GM12878 (cell line): ENCODE measurements around the gene SEMA4F.

ENCODE experiments used
- CTCF ChIP-seq, 3 experiments: IDR thresholded peaks in 2 of 3; conservative IDR thresholded peaks in 1 of 3; 2 replicates each; pipeline ENCODE4 v1.5.1; 2011; ENCODE audit warnings: low read depth in 3 of 3, low read length in 3 of 3, mild to moderate bottlenecking in 3 of 3, control low read depth in 2 of 3, moderate library complexity in 2 of 3, inconsistent platforms in 1 of 3, mixed read lengths in 1 of 3; ENCODE audit not compliant: control insufficient read depth in 2 of 3, insufficient read depth in 1 of 3; ENCODE audit errors: extremely low read depth in 1 of 3
- EP300 ChIP-seq, 2 experiments: fragments of 150-350 bp in 1 of 2; IDR thresholded peaks; 2 replicates each; pipeline ENCODE4 v1.6.1; 2011 to 2012; ENCODE audit warnings: low read depth in 2 of 2, low read length in 2 of 2, borderline replicate concordance in 1 of 2, improper control_type of control experiment in 1 of 2, inconsistent platforms in 1 of 2; ENCODE audit not compliant: control insufficient read depth in 1 of 2
- KDM1A ChIP-seq: fragments of 200-600 bp; sonication (generic); IDR thresholded peaks from 2 replicates; pipeline ENCODE4 v1.6.1; 2016; ENCODE audit warnings: borderline replicate concordance
- MXI1 ChIP-seq: fragments of 150-350 bp; IDR thresholded peaks from 2 replicates; pipeline ENCODE4 v1.6.1; 2011; ENCODE audit warnings: low read depth, mild to moderate bottlenecking, inconsistent platforms, low read length, improper control_type of control experiment
- NRF1 ChIP-seq: conservative IDR thresholded peaks from 2 replicates; pipeline ENCODE4 v1.6.1; 2011; ENCODE audit warnings: mild to moderate bottlenecking, low read depth, low read length, improper control_type of control experiment
- YY1 ChIP-seq: IDR thresholded peaks from 2 replicates; pipeline ENCODE4 v1.6.1; 2011; ENCODE audit warnings: low read depth, mild to moderate bottlenecking, low read length
- TF ChIP-seq, protein P1 (sequence below): fragments of 450-650 bp; IDR thresholded peaks from 2 replicates; pipeline ENCODE4 v1.6.1; 2014; ENCODE audit warnings: mild to moderate bottlenecking

DNA sequence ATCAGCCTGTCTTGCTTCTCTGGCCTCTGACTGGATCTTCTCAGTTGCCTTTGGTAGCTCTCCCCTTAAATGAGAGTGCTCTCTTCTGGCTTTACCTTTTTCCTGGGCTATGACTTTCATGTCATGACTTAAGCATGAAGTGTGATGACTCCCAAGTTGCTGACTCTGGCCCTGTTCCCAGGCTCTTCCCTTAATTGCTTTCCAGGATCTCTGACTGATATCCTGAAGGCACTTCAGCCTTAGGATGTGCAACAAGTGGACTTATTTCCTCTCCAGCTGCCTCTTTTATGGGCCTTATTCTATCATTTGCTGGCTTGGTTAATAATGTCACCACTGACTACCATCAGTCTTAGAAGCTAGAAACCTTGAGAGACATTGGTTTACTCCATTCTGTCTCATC, 17.4 kb downstream of the SEMA4F start:
- TF ChIP-seq NRF1: no peak
- no peak for TF ChIP-seq EP300 (IDR thresholded peaks at IDR 0.05; ENCODE audit: borderline replicate concordance in 1 of 2, control insufficient read depth in 1 of 2, low read depth in 2 of 2, low read length in 2 of 2)
- no peak for TF ChIP-seq YY1
- no peak for TF ChIP-seq KDM1A
- no peak for TF ChIP-seq CTCF (IDR thresholded peaks at IDR 0.05 in 2 of 3, conservative IDR thresholded peaks at IDR 0.05 in 1 of 3; ENCODE audit: control insufficient read depth in 2 of 3, extremely low read depth in 1 of 3, insufficient read depth in 1 of 3, low read depth in 3 of 3, low read length in 3 of 3)
- TF ChIP-seq, protein P1, sequence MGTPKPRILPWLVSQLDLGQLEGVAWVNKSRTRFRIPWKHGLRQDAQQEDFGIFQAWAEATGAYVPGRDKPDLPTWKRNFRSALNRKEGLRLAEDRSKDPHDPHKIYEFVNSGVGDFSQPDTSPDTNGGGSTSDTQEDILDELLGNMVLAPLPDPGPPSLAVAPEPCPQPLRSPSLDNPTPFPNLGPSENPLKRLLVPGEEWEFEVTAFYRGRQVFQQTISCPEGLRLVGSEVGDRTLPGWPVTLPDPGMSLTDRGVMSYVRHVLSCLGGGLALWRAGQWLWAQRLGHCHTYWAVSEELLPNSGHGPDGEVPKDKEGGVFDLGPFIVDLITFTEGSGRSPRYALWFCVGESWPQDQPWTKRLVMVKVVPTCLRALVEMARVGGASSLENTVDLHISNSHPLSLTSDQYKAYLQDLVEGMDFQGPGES: no peak
- TF ChIP-seq MXI1: no peak
